GM18519 (cell line): ENCODE measurements around the gene TRAF3IP1.
"Not testable (repeated sequence)": the region's sequence is repeated elsewhere in the genome, so short reads cannot be mapped to it uniquely, and the experiment has no call there.

ENCODE experiments used
- ATAC-seq: cut with Tn5 transposase; IDR thresholded peaks from one replicate; pipeline ENCODE4 v1.9.1; 2021; ENCODE audit warnings: mild to moderate bottlenecking, moderate library complexity; ENCODE audit not compliant: unreplicated experiment, low FRiP score

TRAF3IP1 gene

GRCh38 chr2:238320246-238320647 lies at the start of gene TRAF3IP1:
TSS of gene TRAF3IP1 (plus strand) at chr2:238320518. CDS start at chr2:238320663, 145 bp downstream.
- ATAC-seq = peak; percentile 91

DNA sequence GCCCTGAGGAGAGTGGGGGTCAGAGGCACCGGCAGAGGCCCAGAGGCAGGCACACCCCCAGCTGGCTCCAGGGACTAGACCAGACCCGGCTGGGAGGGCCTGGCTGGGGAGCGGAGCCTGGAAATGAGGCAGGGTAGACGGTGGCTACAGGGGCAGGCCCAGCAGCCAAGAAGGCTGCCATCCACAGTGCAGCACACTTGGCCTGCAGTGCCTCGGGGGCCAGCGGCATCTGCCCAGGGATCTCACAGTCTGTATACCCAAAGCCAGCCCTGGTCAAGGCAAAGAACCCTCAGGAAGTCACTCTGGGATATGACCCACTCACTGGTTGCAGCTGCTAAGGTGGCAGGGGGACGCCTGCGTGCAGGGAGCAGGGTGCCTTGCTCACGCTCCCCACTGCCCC lies 49.7 kb upstream of the TRAF3IP1 start:
- no peak for ATAC-seq

- no peak for ATAC-seq
Observed at GRCh38 chr2:238271061-238271554, 49.2 kb upstream of the TRAF3IP1 start.

GRCh38 chr2:238271686-238272085 lies 48.6 kb upstream of the TRAF3IP1 start:
- ATAC-seq = not testable (repeated sequence)

- no peak for ATAC-seq
Observed at GRCh38 chr2:238272156-238272555, 48.2 kb upstream of the TRAF3IP1 start.

DNA sequence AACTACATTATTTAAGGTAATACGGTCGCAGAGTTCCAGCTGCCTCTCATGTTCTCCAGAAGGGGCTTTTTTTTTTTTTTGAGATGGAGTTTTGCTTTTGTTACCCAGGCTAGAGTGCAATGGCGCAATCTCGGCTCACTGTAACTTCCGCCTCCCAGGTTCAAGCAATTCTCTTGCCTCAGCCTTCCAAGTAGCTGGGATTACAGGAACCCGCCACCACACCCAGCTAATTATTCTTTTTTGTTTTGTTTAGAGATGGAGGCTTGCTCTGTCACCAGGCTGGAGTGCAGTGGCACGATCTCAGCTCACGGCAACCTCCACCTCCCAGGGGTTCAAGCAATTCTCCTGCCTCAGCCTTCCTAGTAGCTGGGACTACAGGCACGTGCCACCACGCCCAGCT lies 46.9 kb upstream of the TRAF3IP1 start:
- not testable (repeated sequence) for ATAC-seq

GRCh38 chr2:238274152-238274865 lies 46.0 kb upstream of the TRAF3IP1 start:
- no peak for ATAC-seq

GRCh38 chr2:238277695-238278094 lies 42.6 kb upstream of the TRAF3IP1 start:
- ATAC-seq = no peak

DNA sequence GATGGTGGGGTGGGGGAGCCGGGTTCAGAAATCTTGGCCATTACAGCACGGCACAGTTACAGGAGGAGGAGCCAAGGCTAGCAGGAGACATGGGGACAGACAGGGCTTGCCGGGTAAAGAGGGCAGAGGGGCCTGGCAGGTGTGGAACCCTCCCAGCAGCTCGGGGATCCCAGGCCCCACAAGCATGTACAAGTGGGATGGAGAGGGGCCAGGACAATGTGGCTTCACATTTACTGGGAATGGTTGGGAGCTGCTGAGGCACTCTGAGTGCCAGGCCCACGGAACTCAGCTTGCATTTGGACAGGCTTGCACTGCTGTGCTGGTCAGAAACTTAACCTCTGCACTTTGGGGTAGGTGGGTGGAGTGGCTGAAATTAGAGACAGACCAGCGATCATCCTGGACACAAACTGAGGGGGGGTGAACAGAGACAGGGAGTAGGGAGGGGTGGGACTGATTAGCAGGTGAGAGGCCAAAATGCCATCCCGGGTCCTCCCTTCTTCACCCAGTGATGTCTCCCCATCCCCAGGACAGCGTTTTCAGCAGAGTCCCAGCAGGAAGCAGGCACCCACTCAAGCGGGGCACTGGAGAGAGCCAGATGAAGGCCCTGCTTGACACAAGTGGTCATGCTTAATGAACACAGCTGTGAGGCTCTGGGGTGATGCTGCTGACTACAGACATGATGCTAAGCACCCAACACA lies 41.5 kb upstream of the TRAF3IP1 start:
- no peak for ATAC-seq

- no peak for ATAC-seq
Observed at GRCh38 chr2:238279324-238279682, 41.0 kb upstream of the TRAF3IP1 start.

GRCh38 chr2:238280083-238280825 lies 40.1 kb upstream of the TRAF3IP1 start:
- ATAC-seq = no peak

DNA sequence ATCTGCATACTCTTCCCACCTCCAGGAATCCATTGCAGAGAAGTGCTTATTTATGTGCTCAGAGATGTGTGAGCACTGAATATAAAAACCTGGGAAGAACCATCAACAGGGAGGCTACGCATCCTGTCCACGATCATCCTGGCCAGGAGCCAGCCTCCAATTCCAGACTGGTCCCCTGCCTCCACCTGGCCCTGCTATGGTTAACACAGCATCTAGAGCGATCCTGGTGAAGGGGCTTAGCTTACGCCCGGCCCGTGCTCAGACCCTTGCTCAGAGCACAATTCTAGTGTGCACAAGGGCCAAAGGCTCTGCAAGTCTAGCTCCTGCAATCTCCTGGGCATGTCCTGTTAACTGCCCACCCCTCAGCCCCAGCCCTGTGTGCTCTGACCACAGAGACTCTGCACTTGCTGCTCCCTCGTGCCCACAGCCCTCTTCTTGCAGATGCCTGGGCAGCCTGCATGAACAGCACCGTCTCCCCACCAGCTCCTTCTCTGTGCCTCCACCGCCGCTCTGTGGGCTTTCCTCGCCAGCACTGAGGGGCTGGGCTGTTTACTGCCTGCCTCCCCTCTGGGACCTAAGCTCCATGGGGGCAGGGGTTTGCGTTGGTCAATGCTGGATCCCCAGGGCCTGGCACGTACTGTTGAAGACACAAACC lies 38.4 kb upstream of the TRAF3IP1 start:
- ATAC-seq = no peak

- ATAC-seq = no peak
Observed at GRCh38 chr2:238282861-238283738, 37.2 kb upstream of the TRAF3IP1 start.

- ATAC-seq = no peak
Observed at GRCh38 chr2:238284802-238285515, 35.4 kb upstream of the TRAF3IP1 start.

DNA sequence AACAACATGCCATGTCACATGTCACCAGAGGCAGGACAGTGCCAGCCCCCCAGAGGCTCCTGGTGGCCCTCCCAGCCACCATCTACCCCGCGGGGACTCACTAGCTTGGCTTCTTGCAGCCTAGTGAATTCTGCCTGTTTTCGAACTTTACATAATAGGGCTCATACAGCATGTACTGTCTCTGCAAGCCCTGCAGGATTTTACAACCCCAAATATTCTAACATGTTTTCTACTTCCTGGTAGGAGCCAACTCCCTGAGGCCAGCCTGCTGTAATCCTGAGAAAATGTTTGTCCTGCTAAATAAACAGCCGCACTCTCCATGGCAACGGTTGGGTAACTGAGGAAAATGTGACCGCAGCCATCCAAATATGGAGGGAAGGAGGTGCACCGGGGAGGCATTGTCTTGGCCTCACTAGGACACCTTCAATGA lies 34.6 kb upstream of the TRAF3IP1 start:
- ATAC-seq = no peak

DNA sequence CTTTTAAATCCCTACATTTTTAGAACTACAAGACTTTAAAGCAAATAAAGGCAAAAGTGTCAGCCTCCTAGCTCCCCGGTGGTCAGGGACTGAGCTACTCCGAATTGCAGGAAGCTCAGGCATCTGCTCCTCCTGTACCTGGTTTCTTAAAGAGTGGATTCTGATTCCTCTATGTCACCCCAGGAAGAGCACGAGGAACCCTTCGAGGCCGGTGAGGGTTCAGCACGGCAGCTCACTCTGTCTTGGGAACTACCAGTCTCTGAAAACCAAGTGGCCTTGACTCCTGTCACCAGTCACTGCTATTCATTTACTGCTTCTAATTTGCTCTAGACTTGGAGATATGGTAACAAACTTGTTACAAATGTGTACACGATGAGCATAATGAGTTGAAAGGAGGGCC lies 34.2 kb upstream of the TRAF3IP1 start:
- ATAC-seq = no peak

DNA sequence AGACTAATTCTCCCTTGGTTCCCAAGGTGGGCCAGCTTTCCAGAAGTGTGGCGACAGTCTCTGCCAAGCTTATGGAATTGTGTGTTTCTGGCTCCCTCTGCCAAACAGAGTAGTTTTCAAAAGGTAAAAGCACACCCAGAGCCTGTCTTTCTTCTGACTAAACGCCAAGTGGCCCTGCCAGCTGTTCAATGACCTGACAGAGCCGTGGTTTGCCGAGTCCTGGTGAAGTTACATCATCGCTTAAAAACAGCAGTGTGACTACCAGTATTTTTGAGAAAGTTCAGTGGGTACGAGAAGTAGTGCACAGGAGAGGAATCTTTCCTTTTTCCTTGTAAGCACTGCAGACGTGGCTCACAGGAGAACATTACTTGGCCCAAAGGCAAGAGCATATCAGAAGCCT lies 33.8 kb upstream of the TRAF3IP1 start:
- no peak for ATAC-seq

DNA sequence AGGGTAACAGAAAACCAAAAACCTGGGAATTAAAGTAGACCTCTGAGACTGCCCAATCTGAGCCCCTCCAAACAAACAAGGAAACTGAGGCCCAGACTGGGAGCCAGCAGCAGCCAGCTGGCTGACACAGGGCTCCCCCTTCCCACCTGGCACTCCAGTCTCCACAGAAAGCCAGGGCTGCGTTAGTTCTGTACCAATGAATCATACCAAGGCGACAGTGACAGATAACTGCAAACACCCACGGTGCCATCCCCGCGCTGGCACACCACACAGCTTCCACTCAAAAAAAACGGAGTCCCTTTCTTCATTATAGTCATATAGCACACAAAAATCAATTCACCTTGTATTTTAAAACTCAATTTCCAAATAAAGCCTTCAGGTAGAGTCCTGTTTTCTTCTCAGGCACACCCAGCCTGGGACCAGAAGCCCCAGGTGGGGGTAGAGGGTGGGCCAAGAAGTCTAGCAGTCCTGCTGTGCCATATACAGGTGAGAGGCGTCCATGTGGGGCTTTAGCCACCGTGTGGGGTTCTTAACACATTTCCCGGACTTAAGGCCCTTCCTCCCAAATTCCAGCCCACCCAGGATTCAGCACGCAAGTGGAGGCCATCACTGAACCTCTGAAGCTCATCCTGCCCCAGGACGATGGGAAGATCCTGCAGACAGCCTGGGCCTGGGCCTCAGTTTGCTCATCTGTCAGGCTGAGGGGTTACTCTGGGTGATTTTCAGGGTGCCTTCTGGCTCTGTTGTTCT lies 33.2 kb upstream of the TRAF3IP1 start:
- ATAC-seq = no peak
